Gastrocnemius medialis (tissue), 4 donors: ENCODE results near the gene KCNC3. TPM values are rescaled to one million over a fixed set of nuclear protein-coding genes. Genes with fewer than 3 reads are reported as not detected.
A peak's percentile ranks its signal among the peaks of the same experiment; 100 is the strongest.
"Not testable (repeated sequence)": the region's sequence is repeated elsewhere in the genome, so short reads cannot be mapped to it uniquely, and the experiment has no call there.

ENCODE experiments used
- ATAC-seq, 2 donors: fragments of 150-250 bp; one replicate each; pipeline ENCODE4 v1.9.1; 2016
- DNase-seq, 2 donors: peaks; one replicate each; pipeline ENCODE4 v3.0.0-alpha.2; 2019
- H3K27ac ChIP-seq, 4 donors: fragments of 200-600 bp; sonication (generic); 1 replicate in 1 of 4; 2 replicates in 3 of 4; pipeline ENCODE4 v1.5.1; 2016 to 2018; ENCODE audit warnings: mild to moderate bottlenecking in 2 of 4, moderate library complexity in 1 of 4
- H3K27me3 ChIP-seq, 3 donors: fragments of 200-600 bp; sonication (generic) in 2 of 3; 1 replicate in 1 of 3; 2 replicates in 2 of 3; pipeline versions ENCODE4 v1.5.1 to v1.6.0; 2016 to 2019; ENCODE audit warnings: mild to moderate bottlenecking in 1 of 3, moderate library complexity in 1 of 3
- H3K36me3 ChIP-seq, 2 donors: fragments of 200-600 bp; sonication (generic) in 1 of 2; one replicate each; pipeline ENCODE4 v1.5.1; 2017 to 2018
- H3K4me1 ChIP-seq, 2 donors: fragments of 200-600 bp; sonication (generic) in 1 of 2; one replicate each; pipeline ENCODE4 v1.5.1; 2016 to 2017; ENCODE audit warnings: mild to moderate bottlenecking in 2 of 2
- H3K4me3 ChIP-seq, 4 donors: fragments of 200-600 bp; sonication (generic) in 3 of 4; 1 replicate in 1 of 4; 2 replicates in 3 of 4; pipeline ENCODE4 v1.5.1; 2016 to 2019; ENCODE audit warnings: mild to moderate bottlenecking in 2 of 4
- H3K9me3 ChIP-seq, 3 donors: fragments of 200-600 bp; sonication (generic) in 2 of 3; 1 replicate in 1 of 3; 2 replicates in 2 of 3; pipeline ENCODE4 v1.5.1; 2016 to 2019
- POLR2A ChIP-seq, 2 donors: fragments of 450-650 bp; IDR thresholded peaks; one replicate each; pipeline ENCODE4 v1.6.1; 2017; ENCODE audit warnings: antibody characterized with exemption in 2 of 2, mild to moderate bottlenecking in 2 of 2, moderate library complexity in 2 of 2
- in situ Hi-C, 4 donors: fragments of 200-750 bp; cut with MboI; loops; one replicate each; pipeline versions ENCODE4 v1.15.0 to v1.8.0; 2017; ENCODE audit warnings: low sequenced_read_pairs in 4 of 4
- intact Hi-C: fragments of 100-400 bp; cut with DNase I; formaldehyde crosslinking; loops from one replicate; pipeline ENCODE4 v1.15.1; 2023; ENCODE audit warnings: low total_unique reads
- total RNA-seq, 4 donors: library from RNA; depleted of rRNA; stranded (reverse); fragments of >200 nt; gene quantifications; one replicate each; pipeline versions ENCODE4 v1.1.0 to v1.2.3, GENCODE V29; 2016
- TF ChIP-seq, protein P1 (sequence below), 5 experiments: fragments of 450-650 bp in 3 of 5; fragments of 200-600 bp in 2 of 5; sonication (generic) in 2 of 5; IDR thresholded peaks in 4 of 5; conservative IDR thresholded peaks in 1 of 5; 1 replicate in 4 of 5; 2 replicates in 1 of 5; pipeline ENCODE4 v1.5.1; 2016 to 2019; ENCODE audit warnings: antibody characterized with exemption in 5 of 5, mild to moderate bottlenecking in 3 of 5, moderate library complexity in 3 of 5

KCNC3 gene
- total RNA-seq, 4 donors from 2014 or later: 0.25 to 1.4 (median 0.53) TPM

DNA sequence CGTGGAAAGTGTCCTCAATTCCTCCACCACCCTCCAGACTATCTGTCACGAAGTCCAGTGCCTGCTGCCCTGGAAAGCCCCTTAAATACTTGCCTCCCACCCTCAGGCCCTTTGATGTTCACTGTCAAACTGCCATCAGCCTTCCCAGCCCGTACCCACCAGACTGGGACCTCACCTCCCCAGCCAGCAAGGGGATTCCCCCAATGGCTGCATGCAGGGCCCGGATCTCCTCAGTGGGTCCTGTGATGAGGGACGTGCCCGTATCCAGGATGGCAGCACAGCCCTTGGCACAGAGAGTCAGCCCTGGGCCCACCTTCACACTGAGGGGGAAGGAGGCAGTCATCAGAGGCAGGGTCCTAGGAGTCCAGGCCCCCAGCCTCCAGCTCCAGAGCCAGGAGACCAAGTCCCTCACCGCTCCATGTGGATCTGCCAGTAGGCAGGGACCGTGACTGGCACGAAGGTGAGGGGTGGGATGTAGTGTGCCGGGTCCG, 30.2 kb upstream of the KCNC3 start:
- Histone ChIP-seq H3K27ac (no peak overlapping the region), H3K4me1 (peaks cover 0 to 6% of the 10 kb centered on the region in 2 donors), H3K9me3 (no peaks in the 10 kb centered on the region), H3K4me3 (no peak overlapping the region), H3K36me3 (no peaks in the 10 kb centered on the region), H3K27me3 (no peaks in the 10 kb centered on the region)
- intact Hi-C loops: loop anchor here (5.0 kb wide), 1 partner anchor 738 kb away; no protein-coding TSS in a partner anchor
- DNase-seq: no peak
- in situ Hi-C loops: loop anchor here in 3 of 4 donors (5.0 to 25.0 kb wide), 3 partner anchors 103 to 428 kb away; no protein-coding TSS in a partner anchor
- ATAC-seq: no peak
- TF ChIP-seq, protein P1, sequence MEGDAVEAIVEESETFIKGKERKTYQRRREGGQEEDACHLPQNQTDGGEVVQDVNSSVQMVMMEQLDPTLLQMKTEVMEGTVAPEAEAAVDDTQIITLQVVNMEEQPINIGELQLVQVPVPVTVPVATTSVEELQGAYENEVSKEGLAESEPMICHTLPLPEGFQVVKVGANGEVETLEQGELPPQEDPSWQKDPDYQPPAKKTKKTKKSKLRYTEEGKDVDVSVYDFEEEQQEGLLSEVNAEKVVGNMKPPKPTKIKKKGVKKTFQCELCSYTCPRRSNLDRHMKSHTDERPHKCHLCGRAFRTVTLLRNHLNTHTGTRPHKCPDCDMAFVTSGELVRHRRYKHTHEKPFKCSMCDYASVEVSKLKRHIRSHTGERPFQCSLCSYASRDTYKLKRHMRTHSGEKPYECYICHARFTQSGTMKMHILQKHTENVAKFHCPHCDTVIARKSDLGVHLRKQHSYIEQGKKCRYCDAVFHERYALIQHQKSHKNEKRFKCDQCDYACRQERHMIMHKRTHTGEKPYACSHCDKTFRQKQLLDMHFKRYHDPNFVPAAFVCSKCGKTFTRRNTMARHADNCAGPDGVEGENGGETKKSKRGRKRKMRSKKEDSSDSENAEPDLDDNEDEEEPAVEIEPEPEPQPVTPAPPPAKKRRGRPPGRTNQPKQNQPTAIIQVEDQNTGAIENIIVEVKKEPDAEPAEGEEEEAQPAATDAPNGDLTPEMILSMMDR (IDR thresholded peaks at IDR 0.05 in 4 of 5, conservative IDR thresholded peaks at IDR 0.05 in 1 of 5): no peak
- TF ChIP-seq POLR2A (IDR thresholded peaks at IDR 0.05): no peak

DNA sequence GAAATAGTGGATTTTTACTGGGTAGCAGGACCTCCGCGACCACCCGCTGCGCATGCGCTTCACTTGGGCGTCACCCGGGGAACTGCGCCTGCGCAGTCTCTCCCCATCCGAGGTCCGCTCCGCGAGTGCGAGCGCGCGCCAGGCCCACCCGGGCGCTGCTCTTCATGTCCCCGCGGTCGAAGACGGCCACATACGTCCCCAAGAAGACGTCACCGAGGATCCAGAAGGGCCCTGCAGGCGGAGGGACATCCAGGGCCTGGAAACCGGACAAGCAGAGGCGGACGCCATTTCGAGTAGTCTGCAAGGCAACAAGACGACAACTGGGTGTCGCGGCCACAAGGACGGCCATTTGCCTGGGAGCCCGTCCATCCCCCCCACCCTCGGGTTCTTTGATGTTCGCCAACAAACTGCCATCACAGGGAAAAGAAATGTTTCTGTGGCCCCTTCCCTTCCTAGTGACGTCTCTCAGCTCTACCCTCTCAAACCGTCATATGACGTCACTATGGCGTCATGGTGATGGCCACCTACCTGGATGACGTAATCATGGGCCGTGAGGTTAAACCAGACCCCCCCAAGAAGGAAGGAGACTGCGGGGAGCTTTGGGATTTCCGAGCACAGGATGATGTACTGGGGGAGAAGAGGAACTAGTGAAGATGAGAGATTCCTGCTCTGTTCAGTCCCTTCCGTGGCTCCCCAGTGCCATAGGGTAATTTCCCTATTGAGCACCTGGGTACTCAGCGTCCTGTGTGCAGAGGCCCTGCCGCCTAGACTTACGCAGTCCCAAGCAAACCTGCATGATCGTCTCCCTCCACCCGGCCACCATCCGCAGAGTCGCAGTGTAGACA, 29.5 kb upstream of the KCNC3 start:
- peaks cover 0 to 6% of the 10 kb centered on the region in 2 donors for H3K4me1 ChIP-seq
- no peak for ATAC-seq
- no peaks in the 10 kb centered on the region for H3K36me3 ChIP-seq
- in situ Hi-C loops: loop anchor here in 3 of 4 donors (5.0 to 25.0 kb wide), 3 partner anchors 104 to 429 kb away; no protein-coding TSS in a partner anchor
- intact Hi-C loops: loop anchor here (5.0 kb wide), 1 partner anchor 739 kb away; no protein-coding TSS in a partner anchor
- DNase-seq: no peak
- H3K27me3 ChIP-seq: no peaks in the 10 kb centered on the region
- H3K9me3 ChIP-seq: no peaks in the 10 kb centered on the region
- peak overlapping the region; percentile 44 to 74 (median 66) for H3K4me3 ChIP-seq
- H3K27ac ChIP-seq: peak overlapping the region; percentile 56 to 82 (median 78)
- TF ChIP-seq, protein P1 (IDR thresholded peaks at IDR 0.05 in 4 of 5, conservative IDR thresholded peaks at IDR 0.05 in 1 of 5): no peak
- TF ChIP-seq POLR2A (IDR thresholded peaks at IDR 0.05): peak in 1 of 2 donors; percentile 25

DNA sequence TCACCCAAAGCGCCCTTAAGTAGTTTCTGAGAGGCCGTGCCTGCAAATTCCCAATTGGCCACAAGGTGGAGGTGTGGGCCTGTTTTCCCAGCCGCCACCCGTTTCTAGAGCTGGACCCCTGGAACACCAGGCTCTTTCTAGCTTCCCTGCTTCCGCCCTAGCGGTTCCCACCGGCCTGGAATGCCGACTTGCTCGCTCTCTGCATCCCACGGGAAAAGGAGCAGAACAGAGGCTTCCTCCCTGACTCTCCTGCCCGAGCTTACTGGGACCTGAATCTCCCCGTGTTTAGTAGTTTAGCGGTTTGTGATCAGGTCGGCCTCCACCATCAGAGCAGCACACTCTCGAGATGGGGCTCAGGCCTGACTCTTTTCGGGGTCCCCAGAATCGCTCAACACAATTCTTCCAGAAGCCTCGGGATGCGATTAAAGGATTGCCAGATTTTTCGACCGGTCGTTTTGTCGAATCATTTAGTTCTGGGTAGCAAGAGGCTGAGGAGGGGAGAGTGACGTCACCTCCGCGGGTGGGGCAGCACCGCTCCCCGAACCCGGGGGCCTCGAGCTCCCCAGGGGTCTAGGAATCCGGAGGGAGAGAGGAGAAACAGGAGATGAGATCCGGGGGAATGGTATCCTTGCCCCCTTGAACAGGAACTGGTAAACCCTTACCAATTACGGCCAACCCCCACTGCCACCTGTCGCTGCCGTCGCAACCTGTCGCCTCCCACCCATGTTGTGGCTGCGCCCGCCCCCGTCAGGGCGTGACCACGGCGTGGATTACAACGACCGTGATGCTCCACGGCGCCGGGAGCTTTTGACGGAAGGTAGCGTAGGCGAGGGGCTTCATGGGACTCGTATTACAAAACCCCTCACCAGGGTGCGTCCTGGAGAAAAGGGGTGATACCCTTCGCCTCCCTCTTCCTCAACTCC, 28.3 kb upstream of the KCNC3 start:
- DNase-seq (peak in 1 of 2 donors; percentile 68), ATAC-seq (peak; percentile 80 to 91)
- in situ Hi-C loops (loop anchor here in 3 of 4 donors (5.0 to 25.0 kb wide), 3 partner anchors 105 to 430 kb away; no protein-coding TSS in a partner anchor), intact Hi-C loops (loop anchor here (1.0 to 5.0 kb wide), 4 partner anchors 57 to 740 kb away; no protein-coding TSS in a partner anchor)
- H3K4me1 ChIP-seq: peaks cover 0 to 6% of the 10 kb centered on the region in 2 donors
- TF ChIP-seq, protein P1 (IDR thresholded peaks at IDR 0.05 in 4 of 5, conservative IDR thresholded peaks at IDR 0.05 in 1 of 5): peak; percentile 79 to 90 (median 88)
- peak; percentile 7 to 8 for TF ChIP-seq POLR2A (IDR thresholded peaks at IDR 0.05)
- no peaks in the 10 kb centered on the region for H3K9me3 ChIP-seq
- H3K36me3 ChIP-seq: no peaks in the 10 kb centered on the region
- peak overlapping the region; percentile 56 to 82 (median 78) for H3K27ac ChIP-seq
- H3K27me3 ChIP-seq: no peaks in the 10 kb centered on the region
- peak overlapping the region; percentile 44 to 74 (median 66) for H3K4me3 ChIP-seq

DNA sequence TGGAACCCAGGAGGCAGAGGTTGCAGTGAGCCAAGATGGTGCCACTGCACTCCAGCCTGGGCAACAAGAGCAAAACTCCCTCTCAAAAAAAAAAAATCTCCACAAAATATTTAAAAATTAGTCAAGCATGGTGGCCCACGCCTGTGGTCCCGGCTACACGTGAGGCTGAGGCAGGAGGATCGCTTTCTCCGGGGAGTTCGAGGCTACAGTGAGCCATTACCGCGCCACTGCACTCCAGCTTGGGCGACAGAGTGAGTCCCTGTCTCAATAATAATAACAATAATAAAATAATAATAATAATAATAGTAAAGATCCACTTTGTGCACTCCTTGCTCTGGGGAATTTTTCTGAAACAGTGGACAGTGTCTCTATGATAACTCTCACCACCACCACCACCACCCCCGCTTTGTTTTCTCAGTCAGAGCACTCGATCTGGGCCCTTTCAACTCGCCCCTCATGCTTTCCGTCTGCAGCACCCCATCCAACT, 27.6 kb upstream of the KCNC3 start:
- Histone ChIP-seq H3K4me3 (peak overlapping the region in 1 of 4 donors; percentile 60), H3K27ac (no peak overlapping the region), H3K9me3 (no peaks in the 10 kb centered on the region), H3K36me3 (no peaks in the 10 kb centered on the region), H3K4me1 (peaks cover 0 to 6% of the 10 kb centered on the region in 2 donors), H3K27me3 (no peaks in the 10 kb centered on the region)
- in situ Hi-C loops: loop anchor here in 3 of 4 donors (5.0 to 25.0 kb wide), 3 partner anchors 106 to 431 kb away; no protein-coding TSS in a partner anchor
- TF ChIP-seq, protein P1 (IDR thresholded peaks at IDR 0.05 in 4 of 5, conservative IDR thresholded peaks at IDR 0.05 in 1 of 5): no peak
- no peak for TF ChIP-seq POLR2A (IDR thresholded peaks at IDR 0.05)
- intact Hi-C loops: loop anchor here (1.0 to 5.0 kb wide), 4 partner anchors 58 to 741 kb away; no protein-coding TSS in a partner anchor
- ATAC-seq (no peak), DNase-seq (no peak)

DNA sequence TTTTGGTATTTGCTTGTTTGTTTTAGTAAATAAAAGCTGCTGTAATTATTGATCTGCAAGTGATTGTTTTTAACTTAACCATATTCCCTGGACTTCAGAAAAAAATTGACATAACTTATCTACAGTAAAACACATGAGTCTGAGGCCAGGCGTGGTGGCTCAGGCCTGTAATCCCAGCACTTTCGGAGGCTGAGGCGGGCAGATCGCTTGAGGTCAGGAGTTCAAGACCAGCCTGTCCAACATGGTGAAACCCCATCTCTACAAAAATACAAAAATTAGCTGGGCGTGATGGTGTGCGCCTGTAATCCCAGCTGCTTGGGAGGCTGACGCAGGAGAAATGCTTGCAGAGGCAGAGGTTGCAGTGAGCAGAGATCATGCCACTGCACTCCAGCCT, 24.3 kb upstream of the KCNC3 start:
- in situ Hi-C loops: loop anchor here in 2 of 4 donors (10.0 to 25.0 kb wide), 2 partner anchors 109 to 431 kb away; no protein-coding TSS in a partner anchor
- intact Hi-C loops, ATAC-seq: not testable (repeated sequence)

More for the DNA sequence above, 24.3 kb upstream of the KCNC3 start:
- not testable (repeated sequence) for H3K4me3 ChIP-seq, H3K9me3 ChIP-seq, H3K27me3 ChIP-seq, H3K36me3 ChIP-seq, H3K27ac ChIP-seq, DNase-seq, H3K4me1 ChIP-seq
